Panc1 (cell line): ENCODE results near the gene DNAJA4. TPM values are rescaled to one million over a fixed set of nuclear protein-coding genes. Genes with fewer than 3 reads are reported as not detected.

ENCODE experiments used
- ATAC-seq: fragments of 200-7000 bp; cut with Tn5 transposase; 2 replicates; pipeline ENCODE4 v1.9.1; 2020; ENCODE audit warnings: mild to moderate bottlenecking, moderate library complexity
- BruUV-seq: library from RNA; stranded (reverse); fragments of 400-500 nt; replicated peaks from 2 replicates; lab custom pipeline; 2021; lab: Mats Ljungman, UMichigan
- CTCF ChIA-PET: fragments of 300-600 bp; sonication (Branson Sonifier 250); formaldehyde crosslinking; loops from one replicate; lab custom pipeline; 2022; ENCODE audit warnings: antibody characterized with exemption; lab: Charles Lee
- POLR2A ChIA-PET: fragments of 300-600 bp; sonication (Branson Sonifier 250); formaldehyde crosslinking; loops from one replicate; lab custom pipeline; 2022; ENCODE audit warnings: antibody characterized with exemption; lab: Charles Lee
- DNase-seq: peaks from one replicate; pipeline ENCODE4 v3.0.0-alpha.2; 2010; ENCODE audit warnings: low read depth, low spot score
- H3K27ac ChIP-seq: 2 replicates; pipeline ENCODE4 v1.5.1; 2011; ENCODE audit warnings: mild to moderate bottlenecking, low read length, inconsistent platforms
- H3K27me3 ChIP-seq: fragments of 200-500 bp; sonication (Bioruptor generic); 2 replicates; pipeline ENCODE4 v1.6.0; 2014; ENCODE audit warnings: low read length, inconsistent platforms; ENCODE audit not compliant: control insufficient read depth, insufficient read depth
- H3K36me3 ChIP-seq: fragments of 200-500 bp; sonication (Bioruptor generic); 2 replicates; pipeline ENCODE4 v1.5.1; 2014; ENCODE audit warnings: inconsistent platforms, mild to moderate bottlenecking, low read length, moderate library complexity; ENCODE audit not compliant: control insufficient read depth, insufficient read depth
- H3K4me1 ChIP-seq: 2 replicates; pipeline ENCODE4 v1.5.1; 2011; ENCODE audit warnings: inconsistent platforms, mild to moderate bottlenecking, low read length, moderate library complexity; ENCODE audit not compliant: control insufficient read depth, insufficient read depth
- H3K4me3 ChIP-seq, 2 experiments: 2 replicates each; pipeline ENCODE4 v1.5.1; 2011 to 2012; ENCODE audit warnings: low read depth in 2 of 2, low read length in 2 of 2, mild to moderate bottlenecking in 2 of 2, inconsistent platforms in 1 of 2, moderate library complexity in 1 of 2
- H3K9me3 ChIP-seq: fragments of 200-500 bp; sonication (Bioruptor generic); 2 replicates; pipeline ENCODE4 v1.5.1; 2014; ENCODE audit warnings: low read depth, mild to moderate bottlenecking, inconsistent platforms, low read length, moderate library complexity; ENCODE audit not compliant: control insufficient read depth, insufficient read depth
- CTCF ChIP-seq: fragments of 450-650 bp; IDR thresholded peaks from 2 replicates; pipeline ENCODE4 v1.5.1; 2017; ENCODE audit warnings: mild to moderate bottlenecking
- POLR2AphosphoS5 ChIP-seq: IDR thresholded peaks from 2 replicates; pipeline ENCODE4 v1.6.1; 2012; ENCODE audit warnings: mild to moderate bottlenecking, low read depth, low read length, moderate library complexity
- REST ChIP-seq, 2 experiments: IDR thresholded peaks; 2 replicates each; pipeline ENCODE4 v1.6.1; 2011 to 2012; ENCODE audit warnings: low read depth in 2 of 2, control low read depth in 1 of 2, low read length in 1 of 2, mild to moderate bottlenecking in 1 of 2, moderate library complexity in 1 of 2; ENCODE audit not compliant: insufficient read depth in 1 of 2
- SIN3A ChIP-seq: IDR thresholded peaks from 2 replicates; pipeline ENCODE4 v1.6.1; 2012; ENCODE audit warnings: low read depth, mild to moderate bottlenecking, low read length, moderate library complexity, borderline replicate concordance; ENCODE audit not compliant: insufficient read depth
- TCF7L2 ChIP-seq: IDR thresholded peaks from 2 replicates; pipeline ENCODE4 v1.6.1; 2011; ENCODE audit warnings: mild to moderate bottlenecking, low read depth, low read length, inconsistent platforms
- in situ Hi-C: cut with HindIII; loops from 2 replicates; pipeline ENCODE4 v1.10.0; 2016; ENCODE audit warnings: low sequenced_read_pairs, low pct_unique_long_range_greater_than_20kb
- intact Hi-C: fragments of 100-400 bp; cut with micrococcal nuclease; formaldehyde crosslinking; loops from one replicate; pipeline ENCODE4 v1.10.0; 2022; ENCODE audit not compliant: unreplicated experiment
- total RNA-seq: library from RNA; stranded (reverse); gene quantifications from one replicate; pipeline ENCODE4 v1.2.1, GENCODE V29; 2021; ENCODE audit not compliant: unreplicated experiment

DNAJA4 gene
- total RNA-seq, 1 experiment from 2014 or later: 11.1 TPM

DNA sequence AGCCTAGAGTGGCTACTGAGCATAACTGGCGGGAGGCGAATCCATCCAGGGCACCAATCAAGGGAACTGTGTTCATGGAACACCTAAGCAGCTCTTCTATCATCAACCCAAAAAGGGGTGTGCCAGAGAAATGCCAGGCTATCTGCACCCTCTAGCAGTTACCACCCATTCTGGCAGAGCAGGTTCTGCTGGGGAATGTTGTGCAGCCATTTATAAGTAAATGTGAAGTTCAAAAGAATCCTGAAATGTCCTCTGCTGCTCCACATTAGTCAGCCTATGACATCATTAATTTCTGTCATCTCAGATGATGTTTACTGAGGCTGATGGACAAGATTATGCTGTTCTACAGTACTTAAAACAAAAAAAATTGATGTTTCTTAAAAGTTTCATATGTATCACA, 27.3 kb downstream of the DNAJA4 start:
- no peaks in the 10 kb centered on the region for H3K4me1 ChIP-seq
- in situ Hi-C loops (no loop called here), intact Hi-C loops (no loop called here)
- peaks cover 11% of the 10 kb centered on the region for H3K36me3 ChIP-seq
- H3K27ac ChIP-seq: no peak overlapping the region
- ATAC-seq (no peak), DNase-seq (no peak)
- CTCF ChIA-PET: interaction anchor here (0.8 kb wide), 1 partner anchor 24 kb away, joined by 3 read pairs; no protein-coding TSS in a partner anchor
- no peaks in the 10 kb centered on the region for H3K9me3 ChIP-seq
- no peak overlapping the region for H3K4me3 ChIP-seq
- BruUV-seq: no TSS peak
- no peak for TF ChIP-seq CTCF
- POLR2A ChIA-PET: no interaction called here
- H3K27me3 ChIP-seq: no peaks in the 10 kb centered on the region

GRCh38 chr15:78292219-78292618, 27.9 kb downstream of the DNAJA4 start:
- ChIA-PET CTCF (no interaction called here), POLR2A (no interaction called here)
- TF ChIP-seq SIN3A: no peak
- TF ChIP-seq REST (IDR thresholded peaks at IDR 0.05; ENCODE audit: insufficient read depth in 1 of 2, low read depth in 2 of 2, low read length in 1 of 2): no peak
- no peak for TF ChIP-seq TCF7L2
- no peak for TF ChIP-seq CTCF
- TF ChIP-seq POLR2AphosphoS5: no peak
- Histone ChIP-seq H3K36me3 (peaks cover 11% of the 10 kb centered on the region), H3K27me3 (no peaks in the 10 kb centered on the region), H3K4me3 (no peak overlapping the region), H3K27ac (no peak overlapping the region), H3K4me1 (no peaks in the 10 kb centered on the region), H3K9me3 (no peaks in the 10 kb centered on the region)
- BruUV-seq: no TSS peak
- ATAC-seq: no peak
- intact Hi-C loops: no loop called here
- DNase-seq: no peak
- in situ Hi-C loops: no loop called here
